ENCODE measurements around the gene CACNB4.
A peak's percentile ranks its signal among the peaks of the same experiment; 100 is the strongest.

DNA sequence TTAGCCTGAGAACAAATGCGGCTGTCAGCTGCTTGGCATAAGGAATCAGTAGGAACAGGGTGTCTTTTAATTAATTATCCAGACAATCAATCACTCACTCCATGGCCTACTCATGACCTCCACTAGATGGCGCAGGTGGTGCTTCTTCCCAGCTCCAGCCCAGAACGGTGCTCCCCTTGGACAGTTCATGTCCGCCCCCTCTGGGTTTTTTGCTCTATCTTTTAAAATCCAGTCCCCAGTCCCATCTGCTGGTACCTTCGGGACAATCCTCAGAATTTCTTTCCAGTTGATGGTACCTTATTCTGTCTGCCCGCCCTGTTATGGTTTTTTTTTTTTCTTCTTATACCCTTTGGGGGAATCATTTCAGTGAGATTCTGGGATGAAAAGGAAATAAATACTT, 99.8 kb downstream of the CACNB4 start:
- TF ChIP-seq, protein P1, sequence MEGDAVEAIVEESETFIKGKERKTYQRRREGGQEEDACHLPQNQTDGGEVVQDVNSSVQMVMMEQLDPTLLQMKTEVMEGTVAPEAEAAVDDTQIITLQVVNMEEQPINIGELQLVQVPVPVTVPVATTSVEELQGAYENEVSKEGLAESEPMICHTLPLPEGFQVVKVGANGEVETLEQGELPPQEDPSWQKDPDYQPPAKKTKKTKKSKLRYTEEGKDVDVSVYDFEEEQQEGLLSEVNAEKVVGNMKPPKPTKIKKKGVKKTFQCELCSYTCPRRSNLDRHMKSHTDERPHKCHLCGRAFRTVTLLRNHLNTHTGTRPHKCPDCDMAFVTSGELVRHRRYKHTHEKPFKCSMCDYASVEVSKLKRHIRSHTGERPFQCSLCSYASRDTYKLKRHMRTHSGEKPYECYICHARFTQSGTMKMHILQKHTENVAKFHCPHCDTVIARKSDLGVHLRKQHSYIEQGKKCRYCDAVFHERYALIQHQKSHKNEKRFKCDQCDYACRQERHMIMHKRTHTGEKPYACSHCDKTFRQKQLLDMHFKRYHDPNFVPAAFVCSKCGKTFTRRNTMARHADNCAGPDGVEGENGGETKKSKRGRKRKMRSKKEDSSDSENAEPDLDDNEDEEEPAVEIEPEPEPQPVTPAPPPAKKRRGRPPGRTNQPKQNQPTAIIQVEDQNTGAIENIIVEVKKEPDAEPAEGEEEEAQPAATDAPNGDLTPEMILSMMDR (conservative IDR thresholded peaks at IDR 0.05 in 1 of 2, IDR thresholded peaks at IDR 0.05 in 1 of 2; ENCODE audit: extremely low read depth in 1 of 2, insufficient read depth in 1 of 2, low read depth in 1 of 2, low read length in 2 of 2): peak; percentile 82 to 83
- TF ChIP-seq EZH2 (IDR thresholded peaks at IDR 0.05; ENCODE audit: borderline replicate concordance, low read length): no peak

All from mammary epithelial cell (primary cell).